GM19043 (cell line): ENCODE measurements around the gene GALR1.
"Not testable (repeated sequence)": the region's sequence is repeated elsewhere in the genome, so short reads cannot be mapped to it uniquely, and the experiment has no call there.

Experiments used
- ATAC-seq: cut with Tn5 transposase; IDR thresholded peaks from one replicate; pipeline ENCODE4 v1.9.1; 2021; ENCODE audit warnings: low read depth; ENCODE audit not compliant: unreplicated experiment

GALR1 gene, protein sequence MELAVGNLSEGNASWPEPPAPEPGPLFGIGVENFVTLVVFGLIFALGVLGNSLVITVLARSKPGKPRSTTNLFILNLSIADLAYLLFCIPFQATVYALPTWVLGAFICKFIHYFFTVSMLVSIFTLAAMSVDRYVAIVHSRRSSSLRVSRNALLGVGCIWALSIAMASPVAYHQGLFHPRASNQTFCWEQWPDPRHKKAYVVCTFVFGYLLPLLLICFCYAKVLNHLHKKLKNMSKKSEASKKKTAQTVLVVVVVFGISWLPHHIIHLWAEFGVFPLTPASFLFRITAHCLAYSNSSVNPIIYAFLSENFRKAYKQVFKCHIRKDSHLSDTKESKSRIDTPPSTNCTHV

DNA sequence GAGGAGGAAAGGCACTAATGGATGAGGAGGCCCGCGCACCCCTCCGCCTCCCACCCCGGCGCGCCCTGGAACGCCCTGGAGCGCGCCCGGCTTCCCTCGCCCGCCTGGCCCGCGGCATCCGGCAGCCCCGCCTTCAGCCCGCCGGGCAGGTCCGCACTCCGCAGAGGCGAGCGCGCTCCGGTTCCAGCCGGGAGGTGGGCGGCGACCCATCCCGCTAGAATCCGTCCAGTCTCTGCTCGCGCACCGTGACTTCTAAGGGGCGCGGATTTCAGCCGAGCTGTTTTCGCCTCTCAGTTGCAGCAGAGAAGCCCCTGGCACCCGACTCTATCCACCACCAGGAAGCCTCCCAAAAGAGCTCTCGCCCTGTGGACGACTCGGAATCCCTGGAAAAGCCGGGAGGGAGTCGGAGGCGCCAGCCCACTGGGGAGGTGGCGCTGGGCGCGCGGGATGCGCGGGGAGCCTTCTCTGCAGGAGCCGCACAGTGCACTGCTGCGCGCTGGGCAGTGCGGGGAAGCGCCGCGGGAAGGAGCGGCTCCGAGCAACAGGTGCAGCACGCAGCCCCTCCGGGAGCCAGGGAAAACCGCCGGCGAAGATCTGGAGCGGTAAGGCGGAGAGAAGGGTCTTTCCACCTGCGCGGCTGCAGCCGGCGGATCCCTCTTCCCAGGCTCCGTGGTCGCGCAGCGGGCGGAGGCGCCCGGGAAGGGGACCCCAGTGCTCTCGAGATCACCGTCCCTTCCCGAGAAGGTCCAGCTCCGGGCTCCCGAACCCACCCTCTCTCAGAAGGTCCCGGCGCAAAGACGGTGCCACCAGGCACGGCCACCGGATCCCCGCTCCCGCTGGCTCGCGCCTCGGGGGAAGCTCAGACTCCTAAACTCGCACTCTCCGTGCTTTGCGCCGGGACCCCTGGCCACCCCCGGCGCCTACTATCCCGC is at the start of gene GALR1:
TSS of gene GALR1 (plus strand) at position 280 of the 932 bp plus-strand sequence. CDS start 701 bp downstream, outside the sequence.
- ATAC-seq: no peak

DNA sequence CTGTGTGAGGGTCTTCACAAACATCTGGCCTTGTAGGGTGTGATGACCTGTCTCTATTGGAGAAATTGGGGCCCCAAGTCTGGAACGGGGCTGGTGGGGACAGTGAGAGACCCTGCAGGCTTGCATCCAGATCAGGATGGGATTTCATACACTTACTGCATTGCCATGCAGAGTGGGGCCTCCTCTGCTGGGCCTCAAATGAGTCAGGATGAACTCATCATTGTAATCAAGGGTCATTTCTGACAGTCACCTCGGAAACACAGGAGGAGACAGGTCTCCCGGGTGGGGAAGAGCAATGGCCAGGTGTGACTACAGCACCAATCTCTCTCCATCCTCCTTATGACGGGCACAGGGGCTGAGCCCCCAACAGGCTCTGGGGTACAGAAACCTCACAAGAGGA is 48.1 kb upstream of the GALR1 start:
- ATAC-seq: no peak

DNA sequence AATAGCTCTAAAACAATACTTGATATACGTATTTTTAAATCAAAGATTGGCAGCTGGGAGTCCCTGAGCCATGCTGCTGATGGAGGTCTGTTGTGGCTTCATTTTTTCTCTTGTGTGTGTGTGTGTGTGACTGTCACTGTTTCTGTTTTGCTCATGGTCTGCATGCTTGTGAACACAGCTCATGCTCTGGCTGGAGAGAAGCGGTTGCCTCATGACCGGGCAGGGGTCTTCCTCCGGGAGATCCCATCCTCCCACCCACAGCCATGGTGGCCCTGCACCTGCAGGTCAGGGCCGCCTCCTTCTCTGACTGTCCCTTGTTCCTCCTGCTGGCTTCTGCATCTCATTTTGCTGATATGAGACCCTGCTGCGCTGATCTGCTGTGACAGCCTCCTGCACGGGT is 47.3 kb upstream of the GALR1 start:
- no peak for ATAC-seq

DNA sequence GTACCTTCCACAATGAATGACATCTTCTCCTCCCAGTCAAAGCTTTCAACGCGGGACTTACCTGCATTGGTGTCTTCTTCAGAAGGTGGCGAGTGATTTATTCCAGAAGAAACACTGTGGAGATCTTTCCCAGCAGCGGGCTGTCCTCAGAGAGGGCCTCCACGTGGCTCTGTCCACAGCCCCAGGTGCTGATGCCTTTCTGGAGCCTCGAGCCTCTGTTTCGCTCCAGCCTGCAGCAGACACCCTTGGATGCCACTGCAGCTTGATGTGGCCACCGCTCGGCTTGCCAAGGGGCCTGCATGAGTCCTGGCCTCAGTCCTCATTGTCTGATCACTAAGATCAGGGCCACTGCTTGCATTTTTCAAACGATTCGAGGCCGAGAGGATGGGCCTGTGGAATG is 46.6 kb upstream of the GALR1 start:
- ATAC-seq: no peak

DNA sequence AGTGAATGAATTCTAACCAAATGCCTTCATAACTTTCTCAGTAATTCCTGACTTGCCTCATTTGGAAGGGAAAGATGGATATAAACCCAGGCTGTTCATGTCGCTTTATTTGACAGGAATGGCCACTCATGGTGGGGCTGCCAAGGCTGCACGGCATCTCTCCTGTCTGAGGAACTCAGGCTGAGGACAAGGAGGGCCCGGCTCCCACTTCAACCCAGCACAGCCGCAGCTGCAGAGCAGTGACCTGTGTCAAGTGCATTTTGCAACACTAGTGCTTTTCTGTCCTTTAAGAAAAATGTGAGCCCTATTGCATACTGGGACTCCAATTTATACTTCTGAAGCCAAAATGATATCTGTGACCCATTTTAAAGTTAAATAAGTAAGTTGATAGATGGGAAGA is 45.8 kb upstream of the GALR1 start:
- ATAC-seq: no peak

DNA sequence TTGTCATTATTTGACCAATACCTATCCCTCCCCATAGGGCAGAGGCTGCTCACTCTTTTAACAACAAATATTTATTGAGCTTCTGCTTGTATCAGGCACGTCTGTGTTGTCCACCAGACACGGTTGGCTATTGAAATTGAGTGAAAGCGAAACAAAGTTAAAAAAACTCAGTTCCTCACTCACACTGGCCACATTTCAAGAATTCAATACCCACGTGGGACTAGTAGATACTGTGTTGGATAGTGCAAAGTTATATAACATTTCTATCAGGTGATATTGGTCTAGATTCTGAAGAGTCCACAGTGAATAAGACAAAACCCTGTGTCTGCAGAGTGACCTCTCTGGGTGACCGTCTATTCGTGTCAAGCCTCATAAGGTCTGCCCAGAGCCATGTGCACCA is 43.9 kb upstream of the GALR1 start:
- ATAC-seq: no peak

DNA sequence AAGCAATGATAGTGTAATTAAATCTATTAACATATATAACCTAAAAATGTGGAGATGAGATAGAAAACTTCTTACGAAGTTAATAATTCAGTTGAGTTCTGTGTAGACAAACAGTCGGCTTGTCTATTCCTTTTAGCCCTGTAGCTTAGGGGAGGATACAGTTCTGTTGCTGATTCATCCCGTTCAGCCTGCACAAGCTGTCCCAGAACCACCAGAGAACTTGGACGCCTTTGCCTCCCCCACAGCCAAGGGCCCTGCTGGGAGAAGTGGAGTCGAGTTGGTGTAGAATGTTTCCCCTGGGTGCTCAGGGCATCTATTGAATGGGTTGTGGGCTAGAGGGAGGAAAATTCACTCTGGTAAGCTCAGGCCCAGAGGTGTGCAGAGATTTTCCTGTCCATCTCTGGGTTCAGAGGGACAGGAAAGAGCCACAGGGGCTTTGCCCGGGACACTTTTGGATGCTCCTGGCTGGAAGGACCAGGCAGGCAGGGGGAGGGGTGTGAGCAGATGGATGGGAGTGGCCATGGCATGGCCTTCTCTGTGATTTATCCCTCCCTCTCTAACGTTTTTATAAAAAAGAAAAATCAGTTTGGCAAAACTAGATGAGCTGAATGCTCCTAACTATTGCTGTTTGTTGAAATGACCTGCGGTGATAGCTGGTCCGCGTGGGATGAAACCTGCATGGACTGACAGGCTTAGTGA is 42.8 kb upstream of the GALR1 start:
- ATAC-seq: no peak

DNA sequence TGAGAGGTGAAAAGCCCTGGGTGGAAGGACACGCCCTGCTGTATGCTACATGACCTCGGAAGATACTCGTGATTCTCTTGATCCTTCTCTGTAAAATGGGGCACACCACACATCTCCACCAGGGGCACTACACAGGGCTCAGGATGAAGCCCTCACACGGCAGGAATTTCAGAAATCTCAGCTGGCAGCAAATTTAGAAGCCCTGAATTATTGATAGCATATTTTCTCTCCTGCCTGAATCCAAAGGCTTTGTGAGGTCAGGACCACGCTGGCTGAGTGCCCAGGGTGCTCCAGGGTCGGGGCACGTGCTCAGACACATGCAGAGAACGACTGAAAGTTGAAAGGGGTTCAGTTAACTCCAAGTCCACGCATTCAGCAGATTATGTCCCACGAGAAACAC is 42.1 kb upstream of the GALR1 start:
- ATAC-seq: peak; percentile 43

DNA sequence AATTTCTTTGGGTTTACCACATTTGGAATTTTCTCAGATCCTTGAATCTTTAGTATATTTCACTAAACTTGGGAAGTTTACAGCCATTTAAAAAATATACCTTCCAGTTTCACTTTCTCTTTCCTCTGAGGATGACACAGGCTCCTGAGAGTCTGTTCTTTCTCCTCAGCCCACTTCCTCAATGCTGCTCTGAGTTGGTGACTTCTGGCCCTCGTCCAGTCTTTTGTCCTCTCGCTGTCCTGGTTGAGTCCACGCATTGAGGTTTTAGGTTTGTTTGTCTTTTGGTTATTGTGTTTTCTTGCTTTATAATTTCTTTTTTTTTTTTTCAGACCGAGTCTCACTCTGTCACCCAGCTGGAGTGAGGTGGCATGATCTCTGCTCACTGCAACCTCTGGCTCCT is 40.7 kb upstream of the GALR1 start:
- ATAC-seq: peak; percentile 70

DNA sequence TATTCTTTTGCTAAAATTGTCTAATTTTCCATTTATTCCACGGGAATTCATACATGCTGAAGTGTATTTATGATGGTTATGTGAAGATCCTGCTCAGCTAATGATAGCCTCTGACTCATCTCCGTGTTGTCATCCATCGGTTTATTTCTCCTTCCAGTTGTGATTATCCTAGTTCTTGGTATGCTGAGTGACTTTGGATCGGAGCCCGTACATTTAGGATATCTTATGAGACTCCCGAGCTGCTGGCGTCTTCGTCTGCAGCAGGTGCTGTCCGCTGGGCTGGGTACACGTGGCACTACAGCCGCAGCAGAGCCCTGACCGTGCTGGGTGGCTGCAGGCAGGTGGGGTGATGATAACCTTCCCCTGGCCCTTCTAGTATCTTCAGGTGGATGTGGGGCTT is 40.1 kb upstream of the GALR1 start:
- ATAC-seq: no peak

DNA sequence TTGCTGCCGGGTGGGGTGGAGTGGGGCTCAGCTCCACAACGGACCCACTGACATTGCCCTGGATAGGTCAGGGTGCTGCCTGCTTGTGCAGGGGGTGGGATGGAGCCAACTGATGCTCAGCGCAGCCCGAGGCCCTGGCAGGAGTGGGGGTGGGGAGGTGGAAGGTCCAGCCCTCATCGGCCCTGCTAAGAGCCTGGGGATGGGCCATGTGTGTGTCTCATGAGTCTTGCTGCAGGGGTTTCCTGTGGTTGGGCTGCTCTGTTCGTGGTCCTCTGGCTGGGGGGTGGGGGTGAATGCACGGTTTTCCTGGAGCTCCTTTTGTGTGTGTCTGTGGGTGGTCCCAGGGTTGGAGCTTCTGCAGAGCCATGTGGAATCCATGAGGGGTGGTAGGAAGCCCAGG is 39.4 kb upstream of the GALR1 start:
- ATAC-seq: no peak

DNA sequence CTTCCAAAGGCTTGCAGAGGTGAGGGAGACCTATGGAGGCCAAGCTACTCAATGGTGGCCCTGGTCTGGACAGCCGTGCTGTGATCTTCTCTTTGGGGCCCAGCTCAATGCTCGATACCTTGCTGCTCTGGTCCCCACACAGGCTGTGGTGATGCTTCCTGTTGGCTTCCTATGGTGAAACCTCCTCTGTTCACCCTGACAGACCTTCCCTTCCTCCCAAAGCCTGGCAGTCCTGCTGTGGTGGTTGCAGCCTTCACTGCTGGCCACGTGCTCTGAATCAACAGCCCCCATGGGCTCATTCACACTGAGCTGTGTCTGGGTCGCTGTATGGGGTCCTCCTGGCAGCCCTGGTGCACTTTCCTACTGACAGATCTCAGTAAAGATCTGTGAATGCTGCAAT is 31.0 kb upstream of the GALR1 start:
- ATAC-seq: no peak

DNA sequence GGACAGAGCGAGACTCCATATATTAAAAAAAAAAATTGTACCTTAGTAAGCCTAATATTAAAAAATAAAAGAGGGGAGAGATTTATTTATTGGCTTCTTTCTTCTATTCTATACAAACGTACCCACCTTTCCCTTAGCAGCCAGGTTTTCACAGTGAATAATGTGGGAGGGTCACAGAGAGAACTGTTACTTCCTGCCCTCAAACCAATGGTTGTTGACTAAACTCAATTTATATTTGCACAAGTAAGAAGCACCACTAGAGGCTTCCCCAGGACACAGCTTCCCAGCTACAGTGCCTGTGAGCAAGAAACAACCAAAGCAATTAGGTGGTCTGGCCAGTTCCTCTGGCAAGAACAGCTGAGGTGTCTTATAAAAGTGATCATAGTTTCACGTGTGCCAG is 28.9 kb upstream of the GALR1 start:
- no peak for ATAC-seq

DNA sequence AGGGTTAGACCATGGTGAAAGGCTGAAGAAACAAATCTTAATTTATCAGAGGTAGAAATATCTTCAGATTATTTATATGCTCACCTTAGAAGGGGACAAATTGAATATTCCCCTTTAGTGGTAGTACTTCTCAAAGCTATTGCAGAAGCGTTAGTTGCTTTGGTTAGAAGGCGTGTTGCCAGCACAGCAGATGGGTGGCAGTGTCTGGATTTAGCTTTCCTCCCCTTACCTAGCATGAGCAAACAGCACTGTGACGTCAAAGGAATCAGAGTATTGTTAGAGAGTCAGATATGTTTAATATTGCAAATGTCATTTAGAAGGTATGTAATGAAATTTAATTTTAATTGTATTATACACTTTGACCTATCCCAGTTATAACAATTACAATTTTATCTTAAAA is 27.2 kb upstream of the GALR1 start:
- ATAC-seq: no peak

DNA sequence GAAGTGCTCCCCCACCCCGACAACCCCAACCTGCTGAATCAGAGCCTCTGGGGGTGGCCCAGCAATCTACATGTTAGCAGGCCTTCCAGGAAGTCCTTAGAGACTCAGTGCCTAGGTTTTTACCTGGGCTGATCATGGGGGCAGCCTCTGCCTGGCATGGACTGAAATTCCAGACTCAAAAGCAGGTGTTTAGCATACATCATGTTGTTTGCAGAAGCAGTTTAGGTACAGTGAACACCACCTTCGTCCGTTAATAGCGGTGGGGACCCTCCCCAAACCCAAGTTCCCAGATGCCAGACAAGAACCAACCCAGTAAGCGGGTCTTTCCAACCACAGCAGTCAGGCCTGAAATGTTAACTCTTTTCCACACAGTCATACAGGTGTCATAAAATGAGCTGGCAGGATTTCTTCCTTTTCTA is 26.4 kb upstream of the GALR1 start:
- ATAC-seq: no peak

DNA sequence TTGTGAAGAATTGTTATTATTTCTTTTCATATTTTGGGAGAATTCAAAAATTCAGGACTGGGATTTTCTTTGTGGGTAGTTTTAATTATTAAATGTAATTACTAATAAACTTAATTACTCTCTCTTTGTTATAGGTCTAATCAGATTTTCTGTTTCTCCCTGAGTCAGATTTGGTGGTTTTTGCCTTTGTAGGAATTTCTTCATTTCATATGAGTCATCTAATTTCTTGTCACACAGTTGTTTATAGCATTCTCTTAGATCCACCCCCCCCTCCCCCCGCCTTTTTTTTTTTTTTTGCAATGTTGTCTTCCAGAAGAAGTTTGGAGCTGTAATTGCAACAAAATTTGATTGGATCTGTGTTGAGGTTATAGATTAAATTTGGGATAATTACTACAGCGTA is 26.0 kb upstream of the GALR1 start:
- no peak for ATAC-seq

DNA sequence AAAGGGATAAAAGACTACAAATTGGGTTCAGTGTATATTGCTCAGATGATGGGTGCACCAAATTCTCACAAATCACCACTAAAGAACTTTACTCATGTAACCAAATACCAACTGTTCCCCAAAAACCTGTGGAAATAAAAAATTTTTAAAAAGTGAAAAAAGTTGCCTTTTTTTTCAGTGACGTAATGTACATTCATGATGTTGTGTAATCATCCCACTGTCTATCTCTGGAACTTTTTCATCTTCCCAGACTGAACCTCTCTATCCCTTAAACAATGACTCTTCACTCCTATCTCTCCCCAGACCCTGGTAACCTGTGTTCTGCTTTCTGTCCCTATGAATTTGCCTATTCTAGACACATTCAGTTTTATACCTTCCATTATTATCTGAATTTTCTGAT is 19.0 kb upstream of the GALR1 start:
- ATAC-seq: no peak

DNA sequence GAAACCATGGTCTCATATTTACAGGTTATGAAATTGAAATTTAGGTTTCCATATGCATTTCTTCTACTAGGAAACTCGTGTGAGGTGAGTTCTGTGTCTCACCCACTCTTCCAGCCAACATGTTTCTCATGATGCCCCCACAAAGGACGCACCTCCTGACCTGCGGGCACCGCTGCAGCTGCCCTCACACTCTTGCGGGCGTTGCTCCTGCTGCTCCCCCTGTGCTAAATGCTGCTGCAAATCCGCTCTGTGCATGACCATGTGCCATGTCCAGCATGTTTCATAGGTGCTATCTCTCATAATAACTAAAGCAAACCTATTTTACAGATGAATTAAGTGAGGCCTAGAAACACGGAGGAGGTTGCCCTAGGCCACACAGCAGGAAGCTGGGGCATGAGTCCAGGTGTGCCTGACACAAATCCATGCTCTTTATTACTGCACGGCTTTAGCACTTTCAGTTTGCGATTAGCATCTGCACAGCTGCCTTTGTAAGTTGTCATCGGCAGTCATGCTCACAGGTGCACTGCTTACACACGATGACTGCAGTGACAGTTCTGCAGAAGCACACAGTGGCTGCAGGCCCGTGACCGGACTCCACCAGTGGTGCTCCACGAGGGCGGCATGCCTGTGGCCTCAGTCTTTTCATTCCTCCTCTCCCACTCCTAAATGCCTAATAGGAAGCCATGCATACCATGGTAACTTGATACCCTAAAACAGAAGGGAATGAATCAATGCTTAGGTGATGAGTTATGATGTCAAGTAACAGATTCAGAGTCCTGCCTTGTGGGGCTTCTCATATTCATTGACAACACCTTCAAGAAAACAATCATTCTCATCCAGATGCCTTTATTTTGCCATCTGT is 14.9 kb upstream of the GALR1 start:
- no peak for ATAC-seq

DNA sequence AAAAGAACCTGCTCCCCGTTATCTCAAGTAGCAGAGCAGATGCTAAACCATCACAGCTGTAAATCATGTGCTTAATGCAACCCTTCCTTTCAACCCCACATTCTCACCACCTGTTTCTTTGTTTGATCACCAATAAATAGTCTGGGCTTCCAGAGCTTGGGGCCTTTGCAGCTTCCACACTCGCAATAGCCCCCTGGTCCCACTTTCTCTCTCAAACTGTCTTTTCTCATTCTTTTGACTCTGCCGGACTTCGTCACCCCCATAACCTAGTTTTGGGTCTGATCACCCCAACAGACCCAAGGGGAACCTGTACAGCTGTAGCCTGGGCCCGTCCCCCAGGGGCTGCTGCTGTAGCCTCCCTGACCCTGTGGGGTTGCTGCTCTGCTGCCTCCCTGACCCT is 10.4 kb upstream of the GALR1 start:
- ATAC-seq: not testable (repeated sequence)

DNA sequence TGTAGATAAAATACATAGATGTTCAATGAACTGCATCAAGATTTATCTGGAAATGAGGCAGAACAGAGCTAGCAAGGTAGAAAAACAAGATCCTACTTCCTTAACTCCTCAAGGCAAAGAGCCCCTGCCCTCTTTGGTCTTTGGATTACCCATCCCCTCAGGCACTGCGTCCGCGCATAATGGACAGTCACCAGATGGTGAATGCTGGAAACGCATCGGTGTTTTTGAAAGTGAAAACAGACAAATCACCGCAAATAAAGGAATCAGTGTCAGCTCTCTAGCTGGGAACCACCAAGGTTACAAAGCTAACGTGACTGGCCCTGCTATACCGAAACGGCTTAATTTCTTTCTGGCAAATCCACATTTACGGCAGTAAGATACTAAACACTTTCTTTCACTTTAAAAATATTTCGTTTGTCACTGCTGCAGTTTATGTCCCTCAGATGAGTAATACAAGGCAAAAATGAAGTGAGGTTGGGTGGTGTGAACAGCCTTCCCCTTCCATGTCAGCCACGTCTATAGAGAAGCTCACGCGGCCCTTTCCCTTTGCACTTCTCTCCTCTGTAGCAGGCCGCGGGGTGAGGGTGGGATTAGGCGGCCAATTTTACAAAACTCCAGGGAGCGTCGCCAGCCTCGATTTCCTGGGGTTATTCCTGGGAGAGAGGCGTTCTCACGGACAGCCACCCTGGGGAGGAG is 627 bp upstream of the GALR1 start:
- ATAC-seq: no peak
